NCI-H1930 (cell line): ENCODE data around the gene NEK6.

Source experiments
- DNase-seq, 2 experiments: peaks; one replicate each; lab custom pipeline; 2025; lab: John Stamatoyannopoulos, UW

The NEK6 gene

DNA sequence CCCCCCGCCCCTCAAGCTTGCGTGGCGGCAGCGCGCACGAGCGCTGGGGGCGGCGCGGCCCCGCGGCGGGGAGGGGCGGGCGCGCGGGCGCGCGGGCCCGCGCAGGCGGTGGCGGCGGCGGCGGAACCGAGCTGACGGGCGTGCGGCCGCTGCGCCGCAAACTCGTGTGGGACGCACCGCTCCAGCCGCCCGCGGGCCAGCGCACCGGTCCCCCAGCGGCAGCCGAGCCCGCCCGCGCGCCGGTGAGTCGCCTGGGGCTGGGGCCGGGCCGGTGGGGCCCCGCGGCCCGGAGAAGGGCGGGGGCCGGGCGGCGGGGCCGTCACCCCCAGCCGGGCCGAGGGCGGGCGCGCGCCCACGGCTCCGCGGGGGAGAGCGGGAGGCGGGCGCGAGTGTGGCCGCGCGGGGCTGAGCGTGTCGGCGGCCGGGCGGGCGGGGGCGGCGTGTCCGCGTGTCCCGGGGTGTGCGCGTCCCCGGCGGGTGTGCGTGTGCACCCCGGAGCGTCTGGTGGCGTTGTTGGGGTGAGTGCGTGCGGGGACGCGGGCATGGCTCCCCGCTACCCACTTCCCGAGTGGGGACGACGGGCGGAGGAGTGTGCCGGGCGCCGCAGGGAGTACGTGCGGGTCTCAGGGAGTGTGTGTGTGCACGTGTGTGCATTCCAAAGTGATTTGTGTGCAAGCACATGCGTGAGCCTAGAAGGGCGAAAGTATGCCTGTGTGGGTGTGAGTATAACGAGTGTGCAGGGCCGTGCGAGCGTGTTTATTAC is at the start of gene NEK6:
TSS of gene NEK6 (plus strand) at position 106 of the 763 bp plus-strand sequence. CDS start 44,016 bp downstream, outside the sequence.
- no peak for DNase-seq

DNA sequence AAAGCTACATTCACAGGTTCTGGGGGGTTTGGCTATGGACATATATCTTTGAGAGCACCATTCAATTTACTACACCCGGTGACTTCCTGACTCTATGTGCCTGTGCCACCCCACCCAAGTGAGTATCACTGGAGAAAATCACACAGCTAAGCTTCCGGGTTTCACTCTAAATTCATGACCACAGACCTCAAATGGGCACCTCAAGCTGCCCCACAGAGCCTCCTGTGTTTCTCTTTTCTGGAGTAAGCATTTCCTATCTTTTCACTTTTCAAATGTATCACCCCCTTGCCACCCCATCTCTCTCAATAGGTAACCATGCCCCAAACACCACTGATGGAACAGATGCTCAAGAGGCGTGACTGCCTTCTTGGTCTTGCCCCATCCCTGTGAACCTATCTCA is 49.2 kb upstream of the NEK6 start:
- no peak for DNase-seq

DNA sequence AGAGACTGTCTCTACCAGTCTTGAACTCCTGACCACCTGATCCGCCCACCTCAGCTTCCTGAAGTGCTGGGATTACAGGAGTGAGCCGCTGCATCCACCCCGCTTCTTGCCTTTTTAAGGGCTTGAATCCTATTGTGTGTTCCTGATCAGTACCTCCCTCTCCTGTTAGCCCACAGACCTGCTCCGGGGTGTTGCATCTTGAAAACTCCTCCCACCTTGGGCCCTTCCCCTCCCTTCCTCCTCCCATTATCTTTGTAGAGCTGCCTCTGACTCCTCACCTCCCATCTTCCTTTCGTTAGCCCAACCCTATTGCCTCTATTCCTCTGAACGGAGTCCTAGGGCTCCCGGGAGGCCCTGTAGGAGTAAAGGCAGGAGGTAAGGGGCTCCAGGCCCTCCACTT is 48.5 kb upstream of the NEK6 start:
- DNase-seq = no peak

DNA sequence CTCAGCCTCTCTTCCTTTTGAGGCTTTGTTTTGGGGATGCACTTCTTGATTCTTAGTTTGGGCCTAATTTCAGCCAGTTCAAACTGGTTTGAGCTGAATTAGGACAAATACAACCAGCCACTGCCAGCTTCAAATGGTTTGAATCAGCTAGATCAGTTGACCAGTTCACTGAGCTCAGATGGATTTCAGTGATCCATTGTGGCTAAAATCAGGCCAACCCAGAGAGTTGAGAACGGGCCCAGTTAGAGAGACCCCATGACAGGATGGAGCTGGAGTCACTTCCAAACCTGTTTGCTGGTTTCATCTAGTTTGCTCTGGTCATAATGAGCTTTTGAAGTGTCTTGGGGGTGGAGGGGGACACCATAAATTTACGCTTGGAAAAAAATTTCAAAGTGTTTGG is 48.0 kb upstream of the NEK6 start:
- no peak for DNase-seq

DNA sequence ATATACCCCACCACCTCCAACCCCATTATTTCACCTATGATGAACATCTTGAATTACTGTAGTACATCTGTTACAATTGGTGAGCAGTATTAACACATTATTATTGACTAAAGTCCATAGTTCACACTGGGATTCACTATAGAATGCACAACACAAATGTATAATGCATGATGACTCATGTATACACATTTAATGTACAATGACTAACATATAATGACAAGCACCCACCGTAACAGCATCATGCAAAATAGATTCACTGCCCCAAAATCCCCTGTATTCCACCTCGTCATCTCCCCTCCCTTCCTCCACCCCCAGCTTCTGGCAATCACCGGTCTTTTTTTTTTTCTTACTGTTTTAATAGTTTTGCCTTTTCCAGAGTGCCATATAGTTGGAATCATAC is 47.1 kb upstream of the NEK6 start:
- no peak for DNase-seq

DNA sequence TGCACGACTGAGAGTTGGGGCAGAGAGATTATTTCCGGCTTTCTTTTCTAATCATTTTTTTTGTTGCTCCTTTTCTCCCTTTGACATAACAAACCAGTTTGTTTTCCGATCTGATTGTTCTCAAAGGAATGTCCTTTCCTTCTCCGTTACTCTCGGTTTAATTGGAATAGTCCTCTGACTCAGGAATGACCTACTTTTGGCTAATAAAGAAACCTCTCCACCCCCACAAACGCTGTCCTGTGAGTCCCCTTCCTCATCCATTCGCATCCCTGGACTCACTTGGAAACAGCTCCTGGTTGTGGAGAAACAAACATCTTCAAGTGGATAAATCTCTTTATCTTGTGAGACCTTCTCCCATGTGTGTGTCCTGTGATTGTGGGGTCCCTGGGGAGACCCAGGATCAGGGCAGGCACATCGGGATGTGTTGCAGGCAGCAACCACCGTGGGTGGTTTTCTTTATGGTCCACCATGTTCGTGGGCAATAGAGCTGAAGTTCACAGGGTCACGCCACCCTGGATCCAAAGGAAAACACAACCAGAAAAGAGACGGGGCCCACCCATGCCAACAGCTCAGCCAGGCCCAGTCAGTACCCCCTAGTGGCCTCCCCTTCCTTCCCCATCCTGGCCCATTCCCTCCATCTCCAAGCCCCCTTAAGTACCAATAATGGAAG is 45.2 kb upstream of the NEK6 start:
- no peak for DNase-seq

DNA sequence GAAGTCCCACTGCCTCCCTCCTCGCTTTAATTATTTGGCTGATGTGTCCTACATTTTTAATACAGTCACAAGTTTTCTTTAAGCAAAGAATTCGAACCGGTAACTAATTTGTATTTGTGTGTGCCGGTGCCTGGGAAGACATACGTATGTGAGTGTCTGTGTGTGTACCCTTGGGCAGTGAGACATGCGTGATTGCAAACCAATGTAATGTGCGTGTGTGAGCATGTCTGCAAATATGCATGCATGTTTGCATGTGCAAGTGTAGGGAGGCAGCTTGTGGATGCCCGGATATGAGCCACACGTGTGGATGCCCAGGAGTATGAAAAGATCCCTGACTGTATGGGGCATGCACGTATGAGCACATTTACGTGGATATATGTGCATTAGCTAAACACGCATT is 44.4 kb upstream of the NEK6 start:
- no peak for DNase-seq

DNA sequence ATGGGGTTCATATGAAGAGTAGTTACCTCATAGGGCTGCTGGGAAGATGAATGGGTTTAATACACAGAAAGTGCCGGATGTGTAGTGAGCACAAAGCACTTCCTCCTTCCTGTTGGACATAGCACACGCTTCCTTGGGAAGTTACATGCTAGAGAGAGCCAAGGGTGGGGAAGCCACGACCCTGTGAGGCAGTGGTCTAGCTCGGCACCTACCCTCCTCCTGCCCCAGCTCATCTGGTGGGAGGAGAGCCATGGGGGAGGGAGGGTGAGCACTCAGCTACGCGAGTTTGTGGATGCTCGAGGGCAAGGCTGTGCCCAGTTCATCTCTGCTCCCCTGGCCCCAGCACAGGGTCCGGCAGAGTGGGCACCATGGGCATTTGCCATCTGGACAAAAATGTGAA is 43.6 kb upstream of the NEK6 start:
- DNase-seq = no peak

DNA sequence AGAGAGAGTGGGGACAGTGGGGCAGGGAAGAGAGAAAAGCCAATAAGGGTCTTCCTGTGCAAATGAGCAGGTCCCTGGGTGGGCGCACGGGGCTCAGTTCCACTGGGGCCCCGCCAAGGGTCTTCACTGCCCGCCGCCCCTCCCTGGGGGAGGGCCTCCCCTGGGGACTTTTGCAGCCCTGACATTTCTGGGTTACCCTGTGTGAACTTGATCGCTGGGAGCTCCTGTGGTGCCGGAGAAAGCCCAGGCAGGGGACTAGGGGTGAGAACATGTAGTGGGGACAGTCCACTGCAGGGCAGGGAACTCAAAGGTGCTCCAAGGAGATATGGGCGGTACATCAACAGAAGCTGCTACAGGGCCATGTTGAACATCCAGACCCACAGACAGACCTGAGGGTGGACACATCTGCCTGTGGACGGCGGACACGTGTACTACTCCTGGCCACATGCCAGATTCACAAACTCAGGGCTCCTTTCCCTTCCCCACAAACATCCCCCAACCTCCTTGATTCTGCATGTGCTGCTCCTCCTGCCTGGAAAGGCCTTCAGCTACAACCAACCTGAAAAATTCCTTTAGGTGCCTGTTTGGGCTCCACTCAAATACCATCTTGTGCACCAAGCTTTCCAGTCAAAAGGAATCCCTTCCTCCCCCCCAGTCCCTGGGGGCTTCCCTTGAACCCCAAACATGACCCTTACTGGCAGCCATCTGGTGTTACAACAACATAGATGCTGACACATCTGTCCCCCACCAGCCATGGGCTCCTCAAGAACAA is 43.0 kb upstream of the NEK6 start:
- no peak for DNase-seq

DNA sequence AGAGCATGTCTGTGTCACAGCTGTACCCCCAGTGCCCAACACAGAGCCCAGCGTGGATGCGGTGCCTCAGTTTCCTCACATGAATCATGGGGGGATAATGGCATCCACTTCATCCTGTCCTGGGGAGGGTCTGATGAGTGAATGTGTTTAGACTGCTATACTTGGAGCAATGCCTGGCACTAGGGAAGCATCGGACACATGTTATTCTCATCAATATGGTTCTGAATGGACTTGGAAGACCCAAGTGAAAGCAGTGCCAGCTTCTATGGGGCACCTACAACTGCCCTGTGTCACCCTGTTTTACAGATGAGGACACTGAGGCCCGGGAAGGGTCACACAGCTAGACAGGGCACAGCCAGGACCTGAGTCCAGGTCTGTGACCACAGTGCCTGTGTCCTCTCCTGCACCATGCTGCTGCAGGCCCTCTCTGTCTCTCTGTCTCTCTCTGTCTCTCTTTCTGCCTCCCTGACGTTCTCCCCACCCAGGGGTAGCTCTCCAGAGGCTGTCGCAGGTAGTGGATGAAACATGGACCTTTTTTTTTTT is 42.3 kb upstream of the NEK6 start:
- DNase-seq = no peak

DNA sequence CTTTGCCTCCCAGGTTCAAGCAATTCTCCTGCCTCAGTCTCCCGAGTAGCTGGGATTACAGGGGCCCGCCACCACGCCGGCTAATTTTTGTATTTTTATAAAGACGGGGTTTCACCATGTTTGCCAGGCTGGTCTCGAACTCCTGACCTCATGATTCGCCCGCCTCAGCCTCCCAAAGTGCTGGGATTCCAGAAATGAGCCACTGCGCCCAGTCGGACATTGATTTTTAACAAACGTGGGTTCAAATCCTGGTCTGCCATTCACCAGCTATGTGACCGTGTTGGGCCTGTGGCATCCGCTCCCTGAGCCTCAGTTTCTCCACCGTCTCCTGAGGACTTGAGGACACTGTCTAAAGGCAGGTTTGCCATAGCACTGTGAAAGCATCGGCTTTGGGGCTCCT is 41.8 kb upstream of the NEK6 start:
- no peak for DNase-seq

DNA sequence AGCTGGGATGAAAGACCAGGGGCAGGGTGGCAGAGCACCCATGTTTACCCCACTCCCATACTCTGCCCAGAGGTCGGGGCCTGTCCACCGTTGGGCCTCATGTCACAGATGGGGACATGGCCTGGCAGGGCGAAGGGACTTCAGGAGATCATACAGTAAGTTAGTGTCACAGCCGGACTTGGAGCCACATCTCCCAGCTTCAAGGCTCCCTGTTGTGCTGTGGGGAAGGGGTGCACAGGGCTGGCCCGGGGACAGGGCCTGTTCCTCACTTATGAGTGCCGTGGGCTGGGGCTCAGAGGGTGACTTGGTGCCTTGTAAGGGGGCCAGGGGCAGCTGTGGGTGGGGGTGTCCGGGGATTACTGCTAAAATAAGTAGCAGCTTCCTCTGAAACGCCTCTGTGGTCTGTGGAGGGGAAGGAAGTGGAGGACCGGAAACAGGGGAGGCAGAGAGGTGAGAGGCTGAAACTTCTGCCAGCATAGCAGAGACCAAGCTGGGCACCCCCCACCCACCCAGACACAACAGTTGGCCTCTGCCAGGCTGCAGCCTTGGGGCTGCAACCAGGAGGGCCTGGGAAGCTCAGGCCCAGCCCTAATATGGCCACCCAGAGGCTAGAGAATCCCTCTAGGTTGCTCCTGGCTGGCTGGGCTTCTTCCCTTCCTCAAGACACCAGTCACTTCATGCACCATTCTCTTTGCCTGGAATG is 41.1 kb upstream of the NEK6 start:
- DNase-seq = no peak

DNA sequence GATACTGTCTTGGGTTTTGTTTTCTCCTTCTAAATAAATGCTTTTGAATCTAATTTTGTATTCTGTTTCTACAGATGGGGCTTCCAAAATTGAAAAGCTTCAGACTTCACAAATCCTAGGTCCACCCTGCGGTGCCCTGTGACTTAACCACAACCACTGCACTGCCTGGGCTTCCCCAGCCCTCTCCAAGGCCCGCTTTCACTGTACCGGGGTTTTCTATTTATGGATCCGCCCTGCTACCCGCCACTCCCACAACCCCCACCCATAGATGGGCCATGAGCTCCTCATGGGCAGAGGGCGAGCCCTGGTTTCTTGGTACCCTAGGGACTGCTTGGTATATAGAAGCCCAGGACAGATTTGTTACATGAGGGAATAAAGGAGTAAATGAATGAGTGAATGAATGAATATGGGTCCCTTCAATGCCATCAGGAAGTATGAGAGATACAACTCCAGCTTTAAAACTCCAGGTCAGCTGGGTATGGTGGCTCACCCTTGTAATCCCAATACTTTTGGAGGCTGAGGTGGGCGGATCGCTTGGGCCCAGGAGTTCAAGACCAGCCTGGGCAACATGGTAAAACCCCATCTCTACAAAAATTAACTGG is 39.8 kb upstream of the NEK6 start:
- DNase-seq = no peak

DNA sequence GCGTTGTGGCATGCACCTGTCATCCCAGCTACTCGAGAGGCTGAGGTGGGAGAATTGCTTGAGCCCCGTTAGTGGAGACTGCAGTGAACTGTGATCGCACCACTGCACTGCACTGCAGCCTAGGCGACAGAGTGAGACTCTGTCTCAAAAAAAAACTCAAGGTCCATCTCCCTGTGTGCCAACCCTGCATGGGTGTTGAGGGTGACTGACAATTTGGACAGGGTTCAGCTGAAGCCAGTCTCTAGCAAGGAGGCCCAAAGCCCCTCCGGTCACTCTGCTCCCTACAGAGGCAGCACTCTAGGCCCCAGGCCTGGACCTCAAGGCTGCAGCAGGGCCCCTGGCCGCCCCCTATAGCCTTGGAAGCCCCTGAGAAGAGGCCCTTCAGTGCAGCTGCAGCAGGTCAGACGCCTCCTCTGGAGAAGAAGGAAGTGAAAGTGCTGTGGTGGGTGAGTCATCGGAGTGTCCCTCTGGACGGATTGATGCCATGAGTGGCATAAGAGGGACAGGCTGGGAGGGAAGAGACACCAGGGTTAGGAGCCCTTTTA is 39.2 kb upstream of the NEK6 start:
- no peak for DNase-seq

DNA sequence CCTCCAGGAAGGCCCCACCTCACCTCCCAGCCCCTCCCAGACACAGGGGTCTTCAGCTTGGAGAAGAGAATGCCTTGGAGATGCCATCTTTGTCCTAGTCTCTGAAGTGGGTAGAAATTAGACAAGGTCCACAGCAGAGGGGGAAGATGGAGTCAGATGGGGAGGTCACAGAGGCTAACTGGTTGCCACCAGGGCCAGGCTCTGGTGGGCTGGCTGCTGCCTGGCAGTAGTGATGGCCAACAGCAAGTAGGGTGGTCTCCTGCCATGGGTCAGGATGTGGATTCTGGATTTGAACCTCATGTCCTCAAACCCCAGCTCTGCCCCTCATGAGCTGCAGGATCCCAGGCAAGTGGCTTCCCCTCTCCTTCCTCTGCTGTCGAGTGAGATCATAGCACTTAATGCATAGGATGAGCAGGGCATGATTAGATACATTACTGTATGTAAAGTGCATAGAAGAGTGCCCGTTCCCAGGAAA is 38.7 kb upstream of the NEK6 start:
- DNase-seq = no peak

DNA sequence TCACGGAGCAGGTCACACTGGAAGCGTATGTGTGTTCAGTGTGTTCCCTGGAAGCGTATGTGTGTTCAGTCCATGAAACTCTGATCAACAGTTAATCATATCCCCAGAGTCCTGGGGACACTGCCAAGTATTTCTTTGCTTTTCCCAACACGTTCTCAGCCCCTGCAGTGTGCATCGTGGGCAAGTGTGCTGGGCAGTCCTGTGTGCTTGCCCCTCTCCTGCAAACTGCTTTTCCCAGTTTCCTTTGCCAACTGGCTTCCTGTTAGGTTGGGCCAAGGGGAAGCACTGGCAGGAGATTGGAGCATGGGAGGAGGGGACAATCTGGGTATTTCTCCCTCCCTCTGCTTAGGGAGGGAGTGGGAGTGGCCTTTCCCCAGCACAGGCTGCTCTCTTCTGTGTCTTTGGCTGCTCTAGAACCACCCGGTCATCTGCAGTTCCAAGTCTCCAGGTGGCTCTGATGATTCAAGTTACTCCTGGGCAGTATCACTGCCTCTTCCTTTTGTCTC is 36.8 kb upstream of the NEK6 start:
- no peak for DNase-seq

DNA sequence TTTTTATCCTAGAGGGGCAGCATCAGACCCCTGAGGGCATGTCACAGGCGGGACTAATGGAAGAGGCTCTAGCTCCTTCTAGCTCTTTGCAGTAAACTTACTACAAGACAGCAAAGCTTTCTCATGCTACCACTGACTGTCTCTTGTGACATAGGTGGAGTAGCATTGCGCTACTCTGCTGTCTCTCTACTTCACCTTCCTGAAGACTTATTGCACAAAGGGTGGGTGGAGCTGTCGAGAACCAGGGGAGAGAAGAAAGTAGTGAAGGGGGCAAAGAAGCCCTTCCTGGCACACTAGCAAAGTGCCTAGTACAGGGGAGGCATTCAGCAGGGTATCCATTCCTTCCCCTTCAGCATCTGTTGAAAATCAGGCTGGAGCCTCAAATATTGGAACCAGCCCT is 36.1 kb upstream of the NEK6 start:
- DNase-seq = no peak

DNA sequence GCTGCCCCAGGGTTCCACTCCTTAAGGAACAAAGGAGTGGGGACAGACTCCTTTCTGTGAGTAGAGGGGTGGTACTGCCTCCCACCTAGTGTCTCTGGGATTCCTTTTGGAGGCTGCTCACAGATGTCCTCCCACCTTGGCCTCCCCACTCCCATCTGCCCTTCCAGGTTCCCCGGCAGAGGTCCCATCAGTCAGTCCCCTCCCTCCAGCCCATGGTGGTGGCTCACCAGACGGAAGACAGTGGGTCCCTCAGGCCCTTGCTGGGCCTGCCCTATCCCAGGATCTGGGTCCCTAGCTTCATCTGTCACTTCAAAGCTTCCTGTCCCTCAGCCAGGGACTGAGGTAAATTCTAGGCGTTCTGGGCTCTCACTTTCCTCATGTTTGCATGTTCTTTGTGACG is 35.6 kb upstream of the NEK6 start:
- DNase-seq = no peak

DNA sequence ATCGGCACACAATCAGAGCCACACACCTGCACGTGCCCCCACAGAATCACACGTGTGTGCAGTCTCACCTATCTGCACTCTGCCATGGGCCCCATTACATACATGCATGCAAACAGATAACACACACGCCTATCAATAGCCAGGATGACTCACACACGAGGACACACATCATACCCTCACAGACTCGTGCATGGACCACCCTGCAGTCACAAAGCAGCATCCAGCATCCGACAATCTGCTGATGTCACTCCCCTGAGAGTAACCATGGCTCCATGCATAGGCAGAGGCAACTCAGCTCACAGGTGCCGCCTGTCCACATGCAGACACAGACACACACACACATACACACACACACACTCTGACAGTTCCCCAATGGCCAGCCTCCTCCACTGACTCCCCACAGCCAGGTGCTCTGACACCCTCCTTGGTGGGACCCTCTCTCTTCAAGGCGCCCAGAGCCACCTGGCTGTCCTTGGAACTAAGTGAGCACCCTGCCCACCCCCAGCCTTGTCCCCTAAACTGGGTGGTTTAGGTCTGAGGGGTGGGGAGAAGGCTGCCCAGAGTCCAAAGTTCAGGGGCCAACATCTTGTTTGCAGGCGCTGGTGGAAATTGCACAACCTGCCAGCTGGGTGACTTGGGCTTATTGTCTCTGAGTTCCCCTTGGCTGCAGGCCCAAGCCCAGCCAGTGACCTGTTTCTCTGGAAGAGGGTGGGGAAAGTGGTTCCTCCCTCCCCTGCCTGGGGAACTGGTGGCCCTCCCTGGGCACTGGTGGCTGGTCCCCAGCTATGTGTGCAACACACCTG is 34.6 kb upstream of the NEK6 start:
- DNase-seq = no peak

DNA sequence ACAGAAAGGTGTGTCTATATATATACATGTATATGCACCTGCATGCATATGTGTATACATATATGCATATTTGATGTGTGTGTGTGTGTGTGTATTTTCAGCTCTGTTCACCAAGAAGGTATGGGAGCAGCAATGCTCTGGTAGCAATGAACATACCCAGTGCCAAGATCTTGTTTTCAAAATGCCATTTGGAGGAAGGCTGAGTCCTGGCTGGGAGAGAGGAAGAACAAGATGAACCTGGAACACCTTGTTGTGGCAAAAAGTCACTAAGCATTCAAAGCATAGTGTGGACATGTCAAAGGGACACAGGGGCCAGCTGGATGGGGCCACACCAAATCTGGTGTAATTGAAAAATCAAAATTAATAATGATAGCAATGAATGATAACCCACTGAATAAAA is 31.8 kb upstream of the NEK6 start:
- DNase-seq = no peak
